Adrenal gland (tissue), 12 donors: Measurements from ENCODE around the gene LSM14A. TPM values are rescaled to one million over a fixed set of nuclear protein-coding genes. Genes with fewer than 3 reads are reported as not detected.

ENCODE experiments used
- DNase-seq, 7 donors: peaks; one replicate each; pipeline ENCODE4 v3.0.0-alpha.2; 2019 to 2020
- H3K27ac ChIP-seq, 5 donors: fragments of 200-600 bp; sonication (generic) in 4 of 5; 1 replicate in 3 of 5; 2 replicates in 2 of 5; pipeline versions ENCODE4 v1.5.1 to v1.8.0; 2016 to 2020; ENCODE audit warnings: mild to moderate bottlenecking in 1 of 5
- H3K27me3 ChIP-seq: fragments of 200-600 bp; 2 replicates; pipeline ENCODE4 v1.8.0; 2021
- H3K36me3 ChIP-seq, 2 donors: fragments of 200-600 bp; replicated peaks in 1 of 2; 1 replicate in 1 of 2; 2 replicates in 1 of 2; pipeline versions ENCODE4 v1.5.1 to v1.8.0; 2018 to 2022
- H3K4me1 ChIP-seq, 2 donors: fragments of 200-600 bp; replicated peaks in 1 of 2; 1 replicate in 1 of 2; 2 replicates in 1 of 2; pipeline versions ENCODE4 v1.5.1 to v1.8.0; 2018 to 2021
- H3K4me3 ChIP-seq, 4 donors: fragments of 200-600 bp; sonication (generic) in 3 of 4; one replicate each; pipeline ENCODE4 v1.5.1; 2016 to 2018
- H3K9me3 ChIP-seq, 3 donors: fragments of 200-600 bp; sonication (generic) in 1 of 3; replicated peaks in 1 of 3; 1 replicate in 2 of 3; 2 replicates in 1 of 3; pipeline versions ENCODE4 v1.5.1 to v1.8.0; 2016 to 2021
- POLR2A ChIP-seq, 2 donors: fragments of 450-650 bp; IDR thresholded peaks; one replicate each; pipeline ENCODE4 v1.6.1; 2017; ENCODE audit warnings: antibody characterized with exemption in 2 of 2, mild to moderate bottlenecking in 2 of 2, moderate library complexity in 1 of 2
- WGBS, 4 donors: extraction: QIAGEN DNeasy Blood & Tissue Kit in 2 of 4; methylation state at CpG; one replicate each; pipeline versions ENCODE4 v1.1.5 to v1.1.7; 2013 to 2017; 5-methylcytosine and 5-hydroxymethylcytosine counted together
- intact Hi-C, 2 donors: fragments of 100-400 bp; cut with DNase I; formaldehyde crosslinking; loops; one replicate each; pipeline versions ENCODE4 v1.14.1 to v1.15.0; 2022 to 2023
- polyA plus RNA-seq, 3 donors: library from polyadenylated mRNA; stranded (reverse); fragments of 200-250 nt in 2 of 3; fragments of 350-450 nt in 1 of 3; fragmentation: Illumina TruSeq in 1 of 3; extraction: RNeasy Lipid Tissue Mini Kit (QIAGEN cat#74804) in 1 of 3; gene quantifications; one replicate each; pipeline ENCODE4 v1.2.3, GENCODE V29; 2013 to 2014
- total RNA-seq, 9 donors: library from RNA; depleted of rRNA in 4 of 9; stranded (reverse); fragments of >200 nt in 4 of 9; fragments of 120-200 nt in 1 of 9; fragmentation: NEBNext Ultra II Directional in 1 of 9; extraction: Animal tissue kit (Norgen Biotek cat#: 25700) in 1 of 9; gene quantifications; one replicate each; pipeline versions ENCODE4 v1.1.0 to v1.2.4, GENCODE V29; 2013 to 2023
- TF ChIP-seq, protein P1 (sequence below), 6 experiments: fragments of 450-650 bp in 4 of 6; fragments of 200-600 bp in 2 of 6; sonication (generic) in 1 of 6; IDR thresholded peaks; 1 replicate in 5 of 6; 2 replicates in 1 of 6; pipeline versions ENCODE4 v1.5.1 to v1.8.0; 2016 to 2021; ENCODE audit warnings: antibody characterized with exemption in 6 of 6, mild to moderate bottlenecking in 2 of 6, moderate library complexity in 1 of 6
- donor health status: healthy with polysubstance abuse.
- donor health status: Bipolar disorder and iron deficiency.
- donor health status: DM: yes; HTN: yes; CAD: no.
- donor health status: DM: no; HTN: no; CAD: no.
- donor health status: DM: no; HTN: no; CAD: no.
- donor health status: DM: yes; HTN: yes; CAD: no.

Gene LSM14A
- total and polyA plus RNA-seq, 12 donors, result 44.5 to 130 (median 84.6) TPM

DNA sequence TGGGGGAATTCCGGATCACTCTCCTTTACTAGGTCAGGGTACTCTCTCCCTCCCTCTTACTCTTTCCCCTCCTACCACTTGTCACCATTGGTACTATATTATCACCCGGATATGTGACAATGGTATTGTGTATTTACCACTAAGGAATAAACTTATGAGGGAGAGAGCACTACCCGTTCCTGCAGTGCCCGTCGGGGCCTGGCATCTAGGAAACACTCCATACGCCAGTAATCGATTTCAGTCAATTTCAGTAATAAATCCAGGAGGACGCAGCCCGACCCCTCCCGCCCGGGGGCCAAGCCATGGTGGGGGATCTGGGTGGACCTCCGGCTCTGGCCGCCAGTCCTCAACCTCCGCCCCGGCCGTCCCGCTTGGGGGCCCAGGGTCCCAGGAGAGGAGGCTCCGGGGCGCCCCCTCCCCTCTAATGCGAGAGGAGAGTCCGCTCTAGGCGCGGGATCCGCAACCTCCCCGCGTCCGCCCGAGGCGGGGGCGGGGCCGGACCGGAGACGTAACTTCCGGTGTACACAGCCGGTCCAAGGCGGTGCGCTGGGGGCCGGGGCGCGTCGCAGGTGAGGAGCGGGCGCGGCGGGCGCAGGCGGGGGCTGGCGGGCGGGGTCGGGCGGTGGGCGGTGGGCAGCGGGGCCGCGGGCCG lies 81.9 kb downstream of the LSM14A start, which contains the start of gene GARRE1:
GARRE1 (plus strand) TSS at position 509 of the 652 bp plus-strand sequence. CDS start 45,920 bp downstream, outside the sequence.
- no peaks in the 10 kb centered on the region for H3K27me3 ChIP-seq
- DNase-seq, result peak; percentile 76 to 91 (median 88)
- TF ChIP-seq POLR2A (IDR thresholded peaks at IDR 0.05), result peak; percentile 70
- TF ChIP-seq, protein P1, sequence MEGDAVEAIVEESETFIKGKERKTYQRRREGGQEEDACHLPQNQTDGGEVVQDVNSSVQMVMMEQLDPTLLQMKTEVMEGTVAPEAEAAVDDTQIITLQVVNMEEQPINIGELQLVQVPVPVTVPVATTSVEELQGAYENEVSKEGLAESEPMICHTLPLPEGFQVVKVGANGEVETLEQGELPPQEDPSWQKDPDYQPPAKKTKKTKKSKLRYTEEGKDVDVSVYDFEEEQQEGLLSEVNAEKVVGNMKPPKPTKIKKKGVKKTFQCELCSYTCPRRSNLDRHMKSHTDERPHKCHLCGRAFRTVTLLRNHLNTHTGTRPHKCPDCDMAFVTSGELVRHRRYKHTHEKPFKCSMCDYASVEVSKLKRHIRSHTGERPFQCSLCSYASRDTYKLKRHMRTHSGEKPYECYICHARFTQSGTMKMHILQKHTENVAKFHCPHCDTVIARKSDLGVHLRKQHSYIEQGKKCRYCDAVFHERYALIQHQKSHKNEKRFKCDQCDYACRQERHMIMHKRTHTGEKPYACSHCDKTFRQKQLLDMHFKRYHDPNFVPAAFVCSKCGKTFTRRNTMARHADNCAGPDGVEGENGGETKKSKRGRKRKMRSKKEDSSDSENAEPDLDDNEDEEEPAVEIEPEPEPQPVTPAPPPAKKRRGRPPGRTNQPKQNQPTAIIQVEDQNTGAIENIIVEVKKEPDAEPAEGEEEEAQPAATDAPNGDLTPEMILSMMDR (IDR thresholded peaks at IDR 0.05), result no peak
- no peaks in the 10 kb centered on the region for H3K36me3 ChIP-seq
- intact Hi-C loops, result loop anchor here in 1 of 2 donors (10.0 kb wide), 1 partner anchor 81 kb away; no protein-coding TSS in a partner anchor
- peak within 1 kb of the TSS in 4 of 5 donors; percentile 79 to 94 (median 86) for H3K27ac ChIP-seq
- peaks cover 12 to 33% of the 10 kb centered on the region in 2 donors for H3K4me1 ChIP-seq
- no peaks in the 10 kb centered on the region for H3K9me3 ChIP-seq
- WGBS, 4 donors, result 0 to 1% (median 1%) methylated on average over 7 to 46 of the region's 56 CpGs
- H3K4me3 ChIP-seq, result peak within 1 kb of the TSS; percentile 40 to 98 (median 76)

DNA sequence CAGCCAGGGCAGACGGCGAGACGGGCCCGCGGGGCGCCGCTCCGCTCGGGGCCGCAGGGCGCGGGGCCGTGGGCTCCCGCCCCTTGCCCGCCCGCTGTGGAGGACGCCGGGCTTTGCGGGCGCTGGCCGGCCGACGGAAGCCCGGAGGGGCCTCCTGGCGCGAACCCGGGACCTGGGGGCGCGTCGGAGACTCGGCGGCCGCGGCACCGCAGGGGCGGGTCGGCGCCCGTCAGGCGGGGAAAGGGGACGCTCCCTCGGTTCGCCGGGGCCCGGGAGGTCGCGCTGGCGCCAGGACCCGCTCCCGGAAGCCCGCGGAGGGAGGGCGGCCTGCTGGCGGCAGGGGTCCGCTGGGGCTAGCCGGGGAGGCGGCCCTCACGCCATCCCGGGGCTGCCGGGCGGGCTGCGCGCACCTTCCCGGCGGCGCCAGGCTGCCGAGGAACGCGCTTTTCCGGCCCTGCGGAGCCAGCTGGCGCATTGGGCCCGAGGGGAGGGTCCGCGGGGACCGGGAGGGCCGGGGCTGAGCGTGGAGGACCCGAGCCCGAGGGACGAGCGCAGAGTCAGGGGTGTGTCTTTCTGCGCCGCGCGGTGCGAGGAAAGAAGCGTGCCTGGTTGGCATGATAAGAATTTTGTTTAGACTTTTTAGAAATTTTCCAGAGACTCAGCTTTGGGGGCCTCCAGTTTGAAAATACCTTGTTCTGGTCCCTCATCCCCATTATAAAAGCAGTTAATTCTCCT lies 82.6 kb downstream of the LSM14A start:
- TF ChIP-seq, protein P1 (IDR thresholded peaks at IDR 0.05), result no peak
- TF ChIP-seq POLR2A (IDR thresholded peaks at IDR 0.05), result no peak
- Histone ChIP-seq H3K9me3 (no peaks in the 10 kb centered on the region), H3K27ac (peak overlapping the region in 4 of 5 donors; percentile 43 to 89 (median 67)), H3K36me3 (no peaks in the 10 kb centered on the region), H3K4me1 (peaks cover 12 to 40% of the 10 kb centered on the region in 2 donors), H3K4me3 (peak overlapping the region; percentile 40 to 98 (median 50)), H3K27me3 (no peaks in the 10 kb centered on the region)
- intact Hi-C loops, result loop anchor here in 1 of 2 donors (10.0 kb wide), 1 partner anchor 80 kb away; no protein-coding TSS in a partner anchor
- 0 to 2% (median 0%) methylated on average over 7 to 77 of the region's 88 CpGs for WGBS, 4 donors
- DNase-seq, result peak in 3 of 7 donors; percentile 45 to 53 (median 47)

DNA sequence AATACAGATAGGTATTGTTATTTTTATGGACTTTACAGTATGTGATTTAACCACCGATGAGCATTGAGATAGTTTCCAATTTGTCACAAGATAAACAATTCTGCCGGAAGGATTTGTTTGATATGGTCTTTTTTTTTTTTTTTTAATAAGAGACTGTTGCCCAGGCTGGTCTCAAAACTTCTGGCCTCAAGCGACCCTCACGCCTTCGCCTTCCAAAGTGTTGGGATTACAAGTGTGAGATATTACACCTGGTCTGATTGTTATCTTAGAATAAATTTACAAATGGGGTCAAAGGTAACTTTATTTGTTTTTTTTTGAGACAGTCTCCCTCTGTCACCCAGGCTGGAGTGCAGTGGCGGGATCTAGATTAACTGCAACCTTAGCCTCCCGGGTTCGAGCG lies 83.2 kb downstream of the LSM14A start:
- 46 to 60% (median 51%) methylated on average over 9 of the region's 9 CpGs for WGBS, 4 donors
- Histone ChIP-seq H3K27me3 (no peaks in the 10 kb centered on the region), H3K9me3 (no peaks in the 10 kb centered on the region), H3K4me3 (peak overlapping the region in 2 of 4 donors; percentile 50 to 98), H3K4me1 (peaks cover 12 to 47% of the 10 kb centered on the region in 2 donors), H3K27ac (peak overlapping the region in 2 of 5 donors; percentile 43 to 87), H3K36me3 (no peaks in the 10 kb centered on the region)
- intact Hi-C loops, result loop anchor here in 1 of 2 donors (10.0 kb wide), 1 partner anchor 79 kb away; no protein-coding TSS in a partner anchor
- TF ChIP-seq, protein P1 (IDR thresholded peaks at IDR 0.05), result no peak
- no peak for TF ChIP-seq POLR2A (IDR thresholded peaks at IDR 0.05)
- DNase-seq, result no peak
